ENCODE data around the gene DHX15. TPM values are rescaled to one million over a fixed set of nuclear protein-coding genes. Genes with fewer than 3 reads are reported as not detected.

Gene DHX15
- total RNA-seq, 4 donors from 2014 or later: 86.8 to 113 (median 94.4) TPM

DNA sequence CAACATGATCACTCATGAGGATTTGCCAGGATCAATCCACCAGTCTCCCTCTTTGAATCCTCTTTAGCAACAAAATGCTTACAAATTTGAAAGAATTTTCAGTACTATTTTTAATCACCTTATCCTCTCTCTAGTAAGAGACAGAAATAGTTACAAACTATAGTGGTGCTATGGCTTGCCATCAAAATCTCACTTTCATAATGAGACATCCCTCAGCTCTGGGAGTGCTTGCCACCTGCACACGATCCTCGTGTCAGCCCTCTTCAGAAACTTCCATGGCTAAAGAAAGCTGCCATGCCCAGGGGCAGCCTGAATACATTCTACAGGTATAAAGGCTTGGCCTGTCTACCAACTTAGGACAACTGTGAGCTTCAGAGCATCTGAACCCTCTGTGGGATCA is 5.1 kb upstream of the DHX15 start:
- Histone ChIP-seq H3K27me3 (no peaks in the 10 kb centered on the region), H3K4me1 (peaks cover 0 to 5% (median 2%) of the 10 kb centered on the region in 4 donors), H3K9me3 (peaks cover 0 to 8% (median 2%) of the 10 kb centered on the region in 4 donors), H3K4me3 (no peak overlapping the region), H3K27ac (replicated peaks in 1 of 4) (no peak overlapping the region), H3K36me3 (no peaks in the 10 kb centered on the region)
- DNase-seq (ENCODE audit: extremely low spot score): peak; percentile 39
- WGBS: 93% methylated on average over 2 of the region's 2 CpGs
- intact Hi-C loops (cut with DNase I): loop anchor here (10.0 kb wide), 2 partner anchors 205 to 325 kb away; partner anchors contain the start of genes CCDC149 and SOD3
- TF ChIP-seq, protein P1, sequence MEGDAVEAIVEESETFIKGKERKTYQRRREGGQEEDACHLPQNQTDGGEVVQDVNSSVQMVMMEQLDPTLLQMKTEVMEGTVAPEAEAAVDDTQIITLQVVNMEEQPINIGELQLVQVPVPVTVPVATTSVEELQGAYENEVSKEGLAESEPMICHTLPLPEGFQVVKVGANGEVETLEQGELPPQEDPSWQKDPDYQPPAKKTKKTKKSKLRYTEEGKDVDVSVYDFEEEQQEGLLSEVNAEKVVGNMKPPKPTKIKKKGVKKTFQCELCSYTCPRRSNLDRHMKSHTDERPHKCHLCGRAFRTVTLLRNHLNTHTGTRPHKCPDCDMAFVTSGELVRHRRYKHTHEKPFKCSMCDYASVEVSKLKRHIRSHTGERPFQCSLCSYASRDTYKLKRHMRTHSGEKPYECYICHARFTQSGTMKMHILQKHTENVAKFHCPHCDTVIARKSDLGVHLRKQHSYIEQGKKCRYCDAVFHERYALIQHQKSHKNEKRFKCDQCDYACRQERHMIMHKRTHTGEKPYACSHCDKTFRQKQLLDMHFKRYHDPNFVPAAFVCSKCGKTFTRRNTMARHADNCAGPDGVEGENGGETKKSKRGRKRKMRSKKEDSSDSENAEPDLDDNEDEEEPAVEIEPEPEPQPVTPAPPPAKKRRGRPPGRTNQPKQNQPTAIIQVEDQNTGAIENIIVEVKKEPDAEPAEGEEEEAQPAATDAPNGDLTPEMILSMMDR (IDR thresholded peaks at IDR 0.05): no peak
- TF ChIP-seq POLR2AphosphoS5 (IDR thresholded peaks at IDR 0.05): no peak
- TF ChIP-seq POLR2A (IDR thresholded peaks at IDR 0.05; ENCODE audit: low read depth): no peak
- TF ChIP-seq EP300 (IDR thresholded peaks at IDR 0.05): no peak

DNA sequence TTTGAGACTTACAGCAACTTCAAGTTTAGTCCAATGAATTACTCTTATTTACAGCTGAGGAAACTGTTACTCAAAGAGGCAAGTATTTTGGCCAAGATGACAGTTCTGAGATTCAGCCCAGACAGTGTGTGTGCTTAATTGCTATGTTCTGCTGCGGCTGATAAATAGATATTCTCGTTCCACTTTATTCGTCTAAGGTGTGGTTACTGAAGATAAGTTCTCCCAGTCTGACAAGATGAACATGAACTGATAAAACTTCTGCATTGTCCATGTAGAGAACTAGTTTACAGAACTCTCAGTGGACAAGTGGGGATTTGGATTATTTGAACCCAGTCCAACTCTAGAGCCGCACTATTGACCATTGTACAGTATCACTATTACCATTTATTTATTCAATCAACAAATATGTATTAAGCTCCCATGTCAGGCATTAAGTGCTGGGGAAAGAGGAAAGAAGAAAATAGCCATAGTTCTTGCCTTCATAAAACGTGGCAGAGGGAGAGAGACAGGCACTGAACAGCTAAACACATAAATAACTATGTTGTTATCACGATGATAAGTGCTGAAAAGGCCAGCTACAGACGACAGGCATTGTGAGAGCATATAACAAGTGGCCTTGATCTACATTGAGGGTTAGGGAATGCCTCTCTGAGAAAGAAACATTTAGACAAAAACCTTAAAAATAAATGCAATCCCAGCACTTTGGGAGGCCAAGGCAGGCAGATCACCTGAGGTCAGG is 4.0 kb upstream of the DHX15 start:
- peak; percentile 31 for DNase-seq (ENCODE audit: extremely low spot score)
- TF ChIP-seq, protein P1 (IDR thresholded peaks at IDR 0.05): no peak
- TF ChIP-seq POLR2A (IDR thresholded peaks at IDR 0.05; ENCODE audit: low read depth) (no peak), EP300 (IDR thresholded peaks at IDR 0.05) (no peak), POLR2AphosphoS5 (IDR thresholded peaks at IDR 0.05) (no peak)
- intact Hi-C loops (cut with DNase I): loop anchor here (10.0 kb wide), 2 partner anchors 206 to 326 kb away; partner anchors contain the start of genes CCDC149 and SOD3
- Histone ChIP-seq H3K4me3 (no peak overlapping the region), H3K27ac (replicated peaks in 1 of 4) (no peak overlapping the region), H3K27me3 (no peaks in the 10 kb centered on the region), H3K9me3 (peaks cover 0 to 8% (median 2%) of the 10 kb centered on the region in 4 donors), H3K4me1 (peaks cover 0 to 5% (median 2%) of the 10 kb centered on the region in 4 donors), H3K36me3 (no peaks in the 10 kb centered on the region)
- WGBS: 71% methylated on average over 7 of the region's 7 CpGs

DNA sequence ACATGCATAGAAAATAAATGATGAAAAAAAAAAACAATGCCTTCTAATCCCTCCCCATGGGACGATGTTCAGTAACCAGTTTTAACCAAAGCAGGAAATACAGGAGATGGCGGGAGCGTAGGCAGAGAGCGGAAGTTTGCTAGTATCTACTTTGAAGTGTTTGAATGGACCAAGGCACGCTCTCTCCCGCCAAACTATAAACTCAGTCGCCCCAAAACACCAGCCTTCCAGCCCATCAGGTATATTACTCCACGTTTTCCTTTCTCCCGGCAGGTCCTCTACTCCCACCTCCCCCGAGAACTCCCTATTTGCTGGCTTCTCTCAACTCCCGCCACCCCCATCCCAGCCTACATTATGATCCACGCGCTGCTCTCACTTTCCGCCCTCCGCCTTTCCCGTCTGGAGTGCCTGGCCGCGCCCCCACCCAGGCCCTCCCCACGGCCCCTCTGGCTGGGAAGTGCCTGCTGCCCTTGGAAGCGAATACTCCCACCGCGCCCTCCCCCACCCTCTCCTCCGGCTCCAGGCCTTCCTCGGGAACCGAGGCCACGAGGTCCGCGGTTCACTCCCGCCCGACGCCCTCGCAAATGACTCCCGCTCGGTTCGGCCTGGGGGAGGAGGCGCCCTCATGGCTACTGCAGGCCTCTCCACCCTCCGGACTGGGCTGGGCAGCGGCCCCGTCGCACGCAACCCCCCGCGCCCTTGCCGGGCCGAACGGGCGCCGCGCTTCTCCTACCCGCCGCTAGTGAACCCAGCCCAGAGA is 723 bp downstream of the DHX15 start:
- Histone ChIP-seq H3K27ac (replicated peaks in 1 of 4) (peak overlapping the region; percentile 96 to 100 (median 98)), H3K36me3 (peaks cover 0 to 2% (median 0%) of the 10 kb centered on the region in 4 donors), H3K4me1 (peaks cover 29 to 50% (median 47%) of the 10 kb centered on the region in 4 donors), H3K27me3 (no peaks in the 10 kb centered on the region), H3K4me3 (peak overlapping the region; percentile 78 to 99 (median 97)), H3K9me3 (no peaks in the 10 kb centered on the region)
- TF ChIP-seq POLR2AphosphoS5 (IDR thresholded peaks at IDR 0.05) (no peak), POLR2A (IDR thresholded peaks at IDR 0.05; ENCODE audit: low read depth) (no peak), EP300 (IDR thresholded peaks at IDR 0.05) (no peak)
- TF ChIP-seq, protein P1 (IDR thresholded peaks at IDR 0.05): no peak
- intact Hi-C loops (cut with DNase I): loop anchor here (5.0 to 10.0 kb wide), 3 partner anchors 149 to 331 kb away; partner anchors contain the start of genes CCDC149 and SOD3
- WGBS: under 1% methylated on average over 31 of the region's 51 CpGs
- no peak for DNase-seq (ENCODE audit: extremely low spot score)

DNA sequence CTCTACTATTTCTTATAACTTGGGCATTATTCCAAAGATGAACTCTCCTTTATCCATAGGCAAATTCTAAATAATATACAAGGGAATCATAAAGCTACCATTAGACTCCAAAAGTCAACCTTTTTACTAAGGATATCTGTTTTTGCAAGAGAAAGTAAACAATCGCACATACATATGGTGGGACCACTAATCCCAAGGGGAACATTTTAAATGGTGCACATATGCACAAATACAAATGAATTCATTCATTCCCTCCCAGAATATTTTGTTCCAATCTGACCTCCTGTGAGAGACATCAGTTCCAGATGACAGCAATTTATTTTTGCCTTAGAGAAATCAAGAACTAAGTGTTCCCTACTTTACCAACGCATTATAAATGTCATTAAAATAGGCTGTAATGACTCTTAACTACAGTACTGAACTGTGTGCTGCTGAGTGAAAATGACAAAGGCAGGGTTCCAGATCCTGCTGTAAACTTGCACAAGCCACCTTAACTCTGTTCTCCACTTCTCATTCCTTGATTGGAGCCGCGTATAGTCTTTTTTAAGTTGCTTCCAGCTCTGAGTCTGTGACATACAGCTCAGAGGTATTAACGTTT is 2.0 kb downstream of the DHX15 start:
- Histone ChIP-seq H3K9me3 (no peaks in the 10 kb centered on the region), H3K4me3 (peak overlapping the region; percentile 78 to 99 (median 97)), H3K36me3 (peaks cover 0 to 2% (median 0%) of the 10 kb centered on the region in 4 donors), H3K4me1 (peaks cover 41 to 63% (median 60%) of the 10 kb centered on the region in 4 donors), H3K27me3 (no peaks in the 10 kb centered on the region), H3K27ac (replicated peaks in 1 of 4) (peak overlapping the region; percentile 96 to 100 (median 98))
- TF ChIP-seq, protein P1 (IDR thresholded peaks at IDR 0.05): no peak
- TF ChIP-seq POLR2A (IDR thresholded peaks at IDR 0.05; ENCODE audit: low read depth): no peak
- WGBS: 15% methylated on average over 5 of the region's 5 CpGs
- no peak for DNase-seq (ENCODE audit: extremely low spot score)
- intact Hi-C loops (cut with DNase I): loop anchor here (5.0 to 10.0 kb wide), 3 partner anchors 150 to 332 kb away; partner anchors contain the start of genes CCDC149 and SOD3
